Psoas muscle (tissue), 8 donors: ENCODE results near the gene IL4. TPM values are rescaled to one million over a fixed set of nuclear protein-coding genes. Genes with fewer than 3 reads are reported as not detected.

Experiments
- ATAC-seq, 4 donors: fragments of 200-7000 bp; cut with Tn5 transposase; one replicate each; pipeline ENCODE4 v1.9.1; 2020; ENCODE audit warnings: moderate library complexity in 3 of 4, mild to moderate bottlenecking in 2 of 4
- DNase-seq, 2 donors: peaks; one replicate each; pipeline ENCODE4 v3.0.0-alpha.2; 2020
- H3K27ac ChIP-seq: fragments of 200-600 bp; one replicate; pipeline ENCODE4 v1.8.0; 2022
- H3K27me3 ChIP-seq, 3 donors: fragments of 200-600 bp in 1 of 3; one replicate each; pipeline versions ENCODE4 v1.6.1 to v1.8.0; 2013 to 2022; ENCODE audit warnings: low read length in 2 of 3, mild to moderate bottlenecking in 2 of 3, moderate library complexity in 1 of 3; ENCODE audit not compliant: insufficient read depth in 3 of 3
- H3K36me3 ChIP-seq, 2 donors: fragments of 200-600 bp in 1 of 2; one replicate each; pipeline versions ENCODE4 v1.6.1 to v1.8.0; 2013 to 2022; ENCODE audit warnings: low read depth in 1 of 2, mild to moderate bottlenecking in 1 of 2, moderate library complexity in 1 of 2; ENCODE audit not compliant: insufficient read depth in 1 of 2
- H3K4me1 ChIP-seq: fragments of 200-600 bp; one replicate; pipeline ENCODE4 v1.8.0; 2022
- H3K4me3 ChIP-seq: fragments of 200-600 bp; one replicate; pipeline ENCODE4 v1.8.0; 2022; ENCODE audit warnings: mild to moderate bottlenecking
- H3K9me3 ChIP-seq: fragments of 200-600 bp; one replicate; pipeline ENCODE4 v1.8.0; 2022
- CTCF ChIP-seq: fragments of 200-600 bp; IDR thresholded peaks from one replicate; pipeline ENCODE4 v1.8.0; 2022; ENCODE audit warnings: antibody characterized with exemption
- WGBS, 3 donors: extraction: QIAGEN DNeasy Blood & Tissue Kit; methylation state at CpG; one replicate each; pipeline versions ENCODE4 v1.1.6 to v1.1.7; 2013; 5-methylcytosine and 5-hydroxymethylcytosine counted together
- intact Hi-C, 2 donors: fragments of 100-400 bp; cut with DNase I; formaldehyde crosslinking; loops; one replicate each; pipeline versions ENCODE4 v1.11.0 to v1.14.2; 2022
- polyA plus RNA-seq, 3 donors: library from polyadenylated mRNA; stranded (reverse); fragments of 200-250 nt; gene quantifications; one replicate each; pipeline ENCODE4 v1.2.3, GENCODE V29; 2013
- total RNA-seq, 4 donors: library from RNA; stranded (reverse); fragmentation: NEBNext Ultra II Directional in 2 of 4; extraction: Animal tissue kit (Norgen Biotek cat#: 25700) in 2 of 4; gene quantifications; one replicate each; pipeline versions ENCODE4 v1.2.1 to v1.2.4, GENCODE V29; 2021 to 2023
- donor health status: healthy with polysubstance abuse.
- donor health status: DM: no; HTN: no; CAD: no; lungs with moderate emphysema.
- donor health status: Bipolar disorder and iron deficiency.
- donor health status: healthy.
- donor health status: DM: yes; HTN: yes; CAD: no.
- donor health status: DM: no; HTN: no; CAD: no.
- donor health status: DM: no; HTN: no; CAD: no.
- donor health status: DM: yes; HTN: yes; CAD: no.

Gene IL4
- total and polyA plus RNA-seq, 7 donors = not detected

- no peaks in the 10 kb centered on the region for H3K9me3 ChIP-seq
- TF ChIP-seq CTCF = peak; percentile 7
- intact Hi-C loops = no loop called here
- 47 to 54% (median 50%) methylated on average over 7 of the region's 7 CpGs for WGBS, 3 donors
- DNase-seq = peak; percentile 39 to 61
- peak in 3 of 4 donors; percentile 62 to 69 (median 63) for ATAC-seq
- no peak overlapping the region for H3K4me3 ChIP-seq
- H3K36me3 ChIP-seq = no peaks in the 10 kb centered on the region
- no peak overlapping the region for H3K27ac ChIP-seq
- H3K27me3 ChIP-seq = peaks cover 0 to 2% (median 0%) of the 10 kb centered on the region in 3 donors
- H3K4me1 ChIP-seq = no peaks in the 10 kb centered on the region
These were observed 3.4 kb downstream of the IL4 start for GRCh38 chr5:132677191-132677590.

GRCh38 chr5:132677682-132678400 is 4.1 kb downstream of the IL4 start:
- no peak for ATAC-seq
- no peak for TF ChIP-seq CTCF
- H3K4me1 ChIP-seq = no peaks in the 10 kb centered on the region
- intact Hi-C loops = no loop called here
- WGBS, 3 donors = 86 to 89% (median 88%) methylated on average over 15 of the region's 15 CpGs
- no peak for DNase-seq
- no peaks in the 10 kb centered on the region for H3K36me3 ChIP-seq
- H3K9me3 ChIP-seq = no peaks in the 10 kb centered on the region
- no peak overlapping the region for H3K27ac ChIP-seq
- H3K27me3 ChIP-seq = peaks cover 0 to 2% (median 0%) of the 10 kb centered on the region in 3 donors
- H3K4me3 ChIP-seq = no peak overlapping the region

GRCh38 chr5:132678735-132679134 is 4.9 kb downstream of the IL4 start:
- H3K27me3 ChIP-seq = peaks cover 0 to 2% (median 0%) of the 10 kb centered on the region in 3 donors
- intact Hi-C loops = no loop called here
- 67 to 82% (median 79%) methylated on average over 1 of the region's 1 CpG for WGBS, 3 donors
- no peak overlapping the region for H3K4me3 ChIP-seq
- no peaks in the 10 kb centered on the region for H3K36me3 ChIP-seq
- DNase-seq = no peak
- no peaks in the 10 kb centered on the region for H3K9me3 ChIP-seq
- H3K4me1 ChIP-seq = no peaks in the 10 kb centered on the region
- no peak for ATAC-seq
- H3K27ac ChIP-seq = no peak overlapping the region
- no peak for TF ChIP-seq CTCF

- no peaks in the 10 kb centered on the region for H3K9me3 ChIP-seq
- H3K36me3 ChIP-seq = no peaks in the 10 kb centered on the region
- H3K4me3 ChIP-seq = no peak overlapping the region
- 83 to 89% (median 85%) methylated on average over 7 of the region's 7 CpGs for WGBS, 3 donors
- TF ChIP-seq CTCF = no peak
- H3K4me1 ChIP-seq = no peaks in the 10 kb centered on the region
- DNase-seq (no peak), ATAC-seq (no peak)
- no peak overlapping the region for H3K27ac ChIP-seq
- peaks cover 0 to 2% (median 0%) of the 10 kb centered on the region in 3 donors for H3K27me3 ChIP-seq
- intact Hi-C loops = no loop called here
These were observed 5.4 kb downstream of the IL4 start for GRCh38 chr5:132679166-132679565.
